ENCODE results near the gene DMGDH.

DMGDH gene

DNA sequence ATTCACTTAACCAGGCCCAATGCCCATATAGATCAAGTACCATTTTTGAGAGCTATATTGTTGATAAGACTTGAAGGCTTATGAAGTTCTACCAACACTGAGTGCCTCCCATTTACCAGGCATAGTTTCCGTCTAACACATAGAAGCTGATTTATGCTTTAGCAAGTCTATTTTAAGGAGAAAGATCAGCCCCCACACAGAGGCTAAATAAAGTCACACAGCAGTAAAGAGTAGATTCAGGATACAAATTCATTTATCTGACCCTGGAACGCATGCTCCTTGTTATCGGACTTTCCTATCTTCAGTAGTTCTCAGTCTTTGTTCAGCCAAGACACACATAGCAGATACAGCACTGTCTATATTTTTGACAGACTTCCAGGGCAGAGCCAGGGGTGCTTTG lies 34.2 kb downstream of the DMGDH start:
- in situ Hi-C loops (cut with MboI; ENCODE audit: low pct_unique_long_range_greater_than_20kb, low sequenced_read_pairs, unreplicated experiment), result no loop called here
- TF ChIP-seq, protein P1, sequence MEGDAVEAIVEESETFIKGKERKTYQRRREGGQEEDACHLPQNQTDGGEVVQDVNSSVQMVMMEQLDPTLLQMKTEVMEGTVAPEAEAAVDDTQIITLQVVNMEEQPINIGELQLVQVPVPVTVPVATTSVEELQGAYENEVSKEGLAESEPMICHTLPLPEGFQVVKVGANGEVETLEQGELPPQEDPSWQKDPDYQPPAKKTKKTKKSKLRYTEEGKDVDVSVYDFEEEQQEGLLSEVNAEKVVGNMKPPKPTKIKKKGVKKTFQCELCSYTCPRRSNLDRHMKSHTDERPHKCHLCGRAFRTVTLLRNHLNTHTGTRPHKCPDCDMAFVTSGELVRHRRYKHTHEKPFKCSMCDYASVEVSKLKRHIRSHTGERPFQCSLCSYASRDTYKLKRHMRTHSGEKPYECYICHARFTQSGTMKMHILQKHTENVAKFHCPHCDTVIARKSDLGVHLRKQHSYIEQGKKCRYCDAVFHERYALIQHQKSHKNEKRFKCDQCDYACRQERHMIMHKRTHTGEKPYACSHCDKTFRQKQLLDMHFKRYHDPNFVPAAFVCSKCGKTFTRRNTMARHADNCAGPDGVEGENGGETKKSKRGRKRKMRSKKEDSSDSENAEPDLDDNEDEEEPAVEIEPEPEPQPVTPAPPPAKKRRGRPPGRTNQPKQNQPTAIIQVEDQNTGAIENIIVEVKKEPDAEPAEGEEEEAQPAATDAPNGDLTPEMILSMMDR (IDR thresholded peaks at IDR 0.05; ENCODE audit: extremely low read depth, insufficient read depth, missing control alignments), result no peak
- no peak for DNase-seq (ENCODE audit: low spot score)

DNA sequence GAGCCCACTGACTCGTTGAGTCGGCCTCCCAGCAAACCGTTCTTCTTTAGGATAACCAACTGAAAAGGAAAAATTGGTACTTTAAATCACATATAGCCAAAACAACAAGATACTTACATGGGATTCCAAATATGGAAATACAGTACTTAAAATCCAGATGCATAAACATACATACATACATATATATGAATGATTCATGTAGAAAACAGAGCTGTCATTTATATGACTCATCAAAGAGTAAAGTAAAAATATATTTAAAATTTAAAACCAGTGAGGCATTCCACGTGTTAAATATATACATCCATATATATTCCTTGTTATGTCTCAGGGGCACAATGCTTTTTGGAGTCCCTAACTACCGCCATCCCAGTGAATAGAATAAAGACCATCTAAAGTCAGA lies 36.7 kb downstream of the DMGDH start:
- no peak for DNase-seq (ENCODE audit: low spot score)
- TF ChIP-seq, protein P1 (IDR thresholded peaks at IDR 0.05; ENCODE audit: extremely low read depth, insufficient read depth, missing control alignments), result no peak
- in situ Hi-C loops (cut with MboI; ENCODE audit: low pct_unique_long_range_greater_than_20kb, low sequenced_read_pairs, unreplicated experiment), result no loop called here

DNA sequence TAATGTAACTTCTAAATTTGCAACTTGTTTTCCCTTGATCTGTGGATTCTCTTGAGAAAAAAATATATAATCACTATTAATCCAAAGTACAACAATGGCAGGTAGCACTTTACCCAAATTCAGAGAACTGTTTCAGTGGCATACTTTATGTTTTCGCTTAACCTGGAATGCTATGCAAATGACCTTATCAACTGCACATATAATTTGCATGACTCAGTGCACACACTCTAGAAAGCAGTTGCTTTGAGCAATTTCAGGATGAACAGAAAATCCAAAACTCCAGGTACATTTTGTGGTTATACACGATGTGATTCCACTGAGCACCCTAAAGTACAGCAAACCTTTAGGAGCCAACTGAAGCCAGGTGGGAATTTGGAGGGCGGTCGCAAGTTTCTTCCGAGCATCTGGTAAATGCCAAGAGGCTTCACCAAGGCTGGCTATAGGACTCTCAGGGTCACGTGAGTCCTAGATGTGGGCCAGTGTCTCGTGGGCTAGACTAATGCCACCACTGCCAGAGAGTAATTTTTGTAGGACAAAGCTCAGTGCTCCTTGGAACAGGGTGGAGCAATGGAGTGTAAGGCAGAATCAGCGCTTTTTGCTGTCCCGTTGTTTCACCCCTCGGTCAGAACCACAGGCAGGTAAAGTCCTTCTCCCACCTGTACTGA lies 37.3 kb downstream of the DMGDH start:
- in situ Hi-C loops (cut with MboI; ENCODE audit: low pct_unique_long_range_greater_than_20kb, low sequenced_read_pairs, unreplicated experiment), result no loop called here
- no peak for DNase-seq (ENCODE audit: low spot score)
- TF ChIP-seq, protein P1 (IDR thresholded peaks at IDR 0.05; ENCODE audit: extremely low read depth, insufficient read depth, missing control alignments), result no peak

DNA sequence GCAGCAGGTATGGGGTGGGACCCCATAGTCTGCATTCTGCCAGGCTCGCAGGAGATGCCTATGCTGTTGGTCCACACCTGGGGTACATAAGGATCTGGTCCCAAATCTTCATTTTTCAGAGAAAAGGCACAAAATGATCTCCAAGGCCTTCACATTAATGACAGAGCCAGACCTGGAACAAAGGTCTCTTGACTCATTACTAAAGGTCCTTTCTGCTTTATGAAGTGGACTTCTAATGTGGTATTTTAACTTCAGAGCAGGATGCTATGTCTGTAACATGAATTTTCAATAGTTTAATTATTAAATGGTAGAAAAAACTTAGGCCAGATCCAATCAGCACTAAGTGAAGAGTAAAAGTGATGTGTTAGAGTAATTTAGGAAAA lies 38.0 kb downstream of the DMGDH start:
- TF ChIP-seq, protein P1 (IDR thresholded peaks at IDR 0.05; ENCODE audit: extremely low read depth, insufficient read depth, missing control alignments), result no peak
- no peak for DNase-seq (ENCODE audit: low spot score)
- in situ Hi-C loops (cut with MboI; ENCODE audit: low pct_unique_long_range_greater_than_20kb, low sequenced_read_pairs, unreplicated experiment), result no loop called here

DNA sequence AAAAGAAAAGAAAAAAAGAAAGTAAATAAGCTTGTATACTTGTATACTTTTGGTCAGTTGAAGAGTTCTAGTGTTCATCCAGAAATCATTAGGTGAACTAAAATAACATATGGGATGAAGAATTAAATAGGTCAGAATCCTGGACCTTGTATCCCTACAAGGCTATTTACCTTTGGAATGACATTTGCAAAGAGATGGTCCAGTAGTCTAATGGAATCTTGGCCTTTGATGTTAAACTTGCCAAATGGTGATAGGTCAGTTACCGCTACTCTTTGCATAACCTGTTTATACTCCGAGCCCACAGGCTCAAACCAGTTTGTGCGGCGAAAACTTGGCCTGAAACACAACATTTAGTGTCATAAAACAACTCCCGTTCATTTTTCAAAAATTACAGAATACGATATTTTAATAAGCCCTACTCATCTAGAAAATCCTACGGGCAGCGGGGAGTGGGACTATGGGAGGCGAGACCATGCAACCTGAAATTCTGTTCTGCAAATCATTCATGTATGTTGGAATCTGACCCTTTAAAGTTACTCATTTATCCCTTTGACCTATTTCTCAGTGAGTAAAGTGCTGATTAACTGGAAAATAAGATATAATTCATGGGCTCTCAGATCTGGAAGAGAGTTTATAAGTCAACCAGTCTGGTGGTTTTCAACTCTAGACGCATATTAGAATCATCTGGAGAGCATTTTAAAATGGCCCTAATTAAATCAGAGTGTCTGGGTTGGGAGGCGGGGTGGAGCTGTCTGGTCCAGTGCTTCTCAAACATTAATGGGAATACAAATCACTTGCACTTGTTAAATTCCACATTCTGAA lies 38.6 kb downstream of the DMGDH start:
- in situ Hi-C loops (cut with MboI; ENCODE audit: low pct_unique_long_range_greater_than_20kb, low sequenced_read_pairs, unreplicated experiment), result no loop called here
- DNase-seq (ENCODE audit: low spot score), result no peak
- TF ChIP-seq, protein P1 (IDR thresholded peaks at IDR 0.05; ENCODE audit: extremely low read depth, insufficient read depth, missing control alignments), result no peak

DNA sequence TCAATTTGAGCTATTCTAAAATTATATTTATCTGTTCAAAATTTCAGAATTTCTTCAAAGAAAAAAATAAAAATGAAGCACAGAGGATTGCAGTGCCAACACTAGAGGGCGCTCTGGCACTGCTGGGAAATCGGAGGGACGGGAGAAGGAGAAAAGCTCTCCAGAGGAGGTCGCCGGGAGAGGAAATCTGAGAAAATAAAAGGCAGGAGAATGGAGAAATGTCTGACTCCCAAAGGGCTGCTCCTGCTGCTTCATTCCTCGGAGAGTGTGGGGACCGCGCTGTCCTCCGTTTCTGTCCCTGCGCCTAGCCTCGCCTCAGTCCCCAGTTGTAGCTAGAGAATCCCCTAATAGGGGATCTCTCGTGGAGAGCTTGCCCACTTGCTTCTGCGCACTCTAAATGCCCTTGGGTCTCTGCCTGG lies 44.4 kb downstream of the DMGDH start:
- in situ Hi-C loops (cut with MboI; ENCODE audit: low pct_unique_long_range_greater_than_20kb, low sequenced_read_pairs, unreplicated experiment), result no loop called here

More for the DNA sequence above, 44.4 kb downstream of the DMGDH start:
- DNase-seq (ENCODE audit: low spot score), result peak; percentile 26
- TF ChIP-seq, protein P1 (IDR thresholded peaks at IDR 0.05; ENCODE audit: extremely low read depth, insufficient read depth, missing control alignments), result peak; percentile 84

Measured in GM13977 (cell line).